Neural progenitor cell (in vitro differentiated cells): ENCODE data around the gene PHLPP2. TPM values are rescaled to one million over a fixed set of nuclear protein-coding genes. Genes with fewer than 3 reads are reported as not detected.
A peak's percentile ranks its signal among the peaks of the same experiment; 100 is the strongest.
"Not testable (repeated sequence)": the region's sequence is repeated elsewhere in the genome, so short reads cannot be mapped to it uniquely, and the experiment has no call there.

Experiments used
- DNase-seq: peaks from one replicate; pipeline ENCODE4 v3.0.0-alpha.2; 2016; ENCODE audit warnings: low spot score
- H2AFZ ChIP-seq: fragments of 200-600 bp; sonication (generic); replicated peaks from 2 replicates; pipeline ENCODE4 v1.6.1; 2016; ENCODE audit warnings: antibody characterized with exemption
- H3F3A ChIP-seq: fragments of 200-600 bp; sonication (generic); 2 replicates; pipeline ENCODE4 v1.6.1; 2016; ENCODE audit warnings: antibody characterized with exemption, low read depth
- H3K27ac ChIP-seq: fragments of 200-600 bp; sonication (generic); 2 replicates; pipeline ENCODE4 v1.5.1; 2016; ENCODE audit warnings: mild to moderate bottlenecking
- H3K27me3 ChIP-seq: fragments of 200-600 bp; sonication (generic); 2 replicates; pipeline ENCODE4 v1.6.1; 2016; ENCODE audit warnings: mild to moderate bottlenecking, moderate library complexity
- H3K36me3 ChIP-seq: fragments of 200-600 bp; sonication (generic); 2 replicates; pipeline ENCODE4 v1.5.1; 2016
- H3K4me1 ChIP-seq: fragments of 200-600 bp; sonication (generic); 2 replicates; pipeline ENCODE4 v1.6.1; 2016; ENCODE audit warnings: mixed run types
- H3K4me2 ChIP-seq: fragments of 200-600 bp; sonication (generic); 2 replicates; pipeline ENCODE4 v1.6.1; 2016
- H3K4me3 ChIP-seq: fragments of 200-600 bp; sonication (generic); 2 replicates; pipeline ENCODE4 v1.5.1; 2016
- H3K79me2 ChIP-seq: fragments of 200-600 bp; sonication (generic); 2 replicates; pipeline ENCODE4 v1.6.1; 2016; ENCODE audit warnings: low read depth
- H3K9ac ChIP-seq: fragments of 200-600 bp; sonication (generic); 2 replicates; pipeline ENCODE4 v1.6.1; 2016
- H3K9me3 ChIP-seq: fragments of 200-600 bp; sonication (generic); 2 replicates; pipeline ENCODE4 v1.5.1; 2016; ENCODE audit warnings: low read depth
- H4K20me1 ChIP-seq: fragments of 200-600 bp; sonication (generic); 2 replicates; pipeline ENCODE4 v1.6.1; 2016; ENCODE audit warnings: low read depth
- H3K27ac Mint-ChIP-seq: 3 replicates; pipeline ENCODE4 v1.8.0; 2021; ENCODE audit warnings: mixed read lengths
- H3K27me3 Mint-ChIP-seq: 2 replicates; pipeline ENCODE4 v1.8.0; 2022; ENCODE audit warnings: low read depth, mild to moderate bottlenecking, inconsistent platforms, moderate library complexity, mixed read lengths; ENCODE audit not compliant: insufficient read depth
- H3K36me3 Mint-ChIP-seq: 3 replicates; pipeline ENCODE4 v1.8.0; 2021; ENCODE audit warnings: mixed read lengths
- H3K4me1 Mint-ChIP-seq: 3 replicates; pipeline ENCODE4 v1.8.0; 2021; ENCODE audit warnings: mixed read lengths
- H3K4me3 Mint-ChIP-seq: 3 replicates; pipeline ENCODE4 v1.8.0; 2021; ENCODE audit warnings: mild to moderate bottlenecking, moderate library complexity, mixed read lengths
- H3K9me3 Mint-ChIP-seq: 3 replicates; pipeline ENCODE4 v1.8.0; 2020; ENCODE audit warnings: mixed read lengths
- EZH2 ChIP-seq: fragments of 200-600 bp; sonication (generic); IDR thresholded peaks from 2 replicates; pipeline ENCODE4 v1.6.1; 2017; ENCODE audit warnings: antibody characterized with exemption, mild to moderate bottlenecking, moderate library complexity
- EZH2phosphoT487 ChIP-seq: fragments of 200-600 bp; sonication (generic); IDR thresholded peaks from 2 replicates; pipeline ENCODE4 v1.6.1; 2017; ENCODE audit warnings: antibody characterized with exemption
- total RNA-seq: library from RNA; depleted of rRNA; stranded (reverse); fragments of >200 nt; gene quantifications from 2 replicates; pipeline ENCODE4 v1.2.3, GENCODE V29; 2015; ENCODE audit warnings: low replicate concordance
- TF ChIP-seq, protein P1 (sequence below): fragments of 200-600 bp; sonication (generic); IDR thresholded peaks from 2 replicates; pipeline ENCODE4 v1.5.1; 2017; ENCODE audit warnings: antibody characterized with exemption, mild to moderate bottlenecking

PHLPP2 gene
- total RNA-seq, 1 donor from 2014 or later = 12.9 TPM

DNA sequence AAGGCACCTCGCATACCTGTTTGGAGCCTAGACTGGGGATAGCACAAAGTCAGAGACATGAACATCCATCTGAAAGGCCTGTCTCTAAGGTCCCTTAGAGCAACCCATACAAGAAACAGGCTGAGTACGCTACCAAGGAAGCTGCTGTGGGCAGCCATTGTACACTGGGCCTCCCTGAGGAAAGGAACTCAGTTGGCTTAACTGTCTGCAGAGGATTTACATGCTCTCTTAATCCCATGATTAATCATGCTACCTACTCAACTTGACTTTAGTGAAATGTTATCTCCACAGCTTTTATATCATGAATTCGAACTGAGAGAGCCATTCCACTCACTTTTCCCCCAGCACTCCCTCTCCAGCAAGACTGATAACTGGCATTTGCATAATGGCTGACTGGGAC is 26.0 kb downstream of the PHLPP2 start:
- H3K27ac Mint-ChIP-seq = no peak overlapping the region
- no peaks in the 10 kb centered on the region for H3K4me1 ChIP-seq

DNA sequence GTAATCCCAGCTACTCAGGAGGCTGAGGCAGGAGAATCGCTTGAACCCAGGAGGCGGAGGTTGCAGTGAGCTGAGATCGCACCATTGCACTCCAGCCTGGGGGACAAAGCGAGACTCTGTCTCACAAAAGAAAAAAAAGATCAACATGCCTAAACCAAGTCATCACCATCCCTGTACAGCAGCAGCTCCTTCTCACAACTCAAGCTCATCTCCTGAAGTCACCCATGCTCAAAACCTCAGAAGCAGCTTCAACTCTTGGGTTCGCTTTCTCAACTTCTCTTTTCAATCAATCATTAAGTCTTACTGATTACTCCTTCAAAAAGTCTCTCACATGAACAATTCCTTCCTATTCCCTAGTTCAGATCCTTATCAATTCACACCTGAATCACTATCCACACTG is 31.3 kb downstream of the PHLPP2 start:
- Mint-ChIP-seq H3K36me3 (peaks cover 20% of the 10 kb centered on the region), H3K9me3 (no peaks in the 10 kb centered on the region), H3K4me3 (no peak overlapping the region), H3K27me3 (no peaks in the 10 kb centered on the region), H3K27ac (no peak overlapping the region), H3K4me1 (no peaks in the 10 kb centered on the region)
- Histone ChIP-seq H3K4me2 (no peak overlapping the region), H3K9ac (no peak overlapping the region), H4K20me1 (no peaks in the 10 kb centered on the region), H3F3A (no peaks in the 10 kb centered on the region), H3K9me3 (no peaks in the 10 kb centered on the region), H3K36me3 (peaks cover 2% of the 10 kb centered on the region), H3K27me3 (no peaks in the 10 kb centered on the region), H3K79me2 (no peaks in the 10 kb centered on the region), H3K4me3 (no peak overlapping the region), H2AFZ (no peak overlapping the region), H3K4me1 (no peaks in the 10 kb centered on the region), H3K27ac (no peak overlapping the region)
- no peak for DNase-seq
- TF ChIP-seq EZH2 = no peak
- TF ChIP-seq EZH2phosphoT487 = no peak
- TF ChIP-seq, protein P1, sequence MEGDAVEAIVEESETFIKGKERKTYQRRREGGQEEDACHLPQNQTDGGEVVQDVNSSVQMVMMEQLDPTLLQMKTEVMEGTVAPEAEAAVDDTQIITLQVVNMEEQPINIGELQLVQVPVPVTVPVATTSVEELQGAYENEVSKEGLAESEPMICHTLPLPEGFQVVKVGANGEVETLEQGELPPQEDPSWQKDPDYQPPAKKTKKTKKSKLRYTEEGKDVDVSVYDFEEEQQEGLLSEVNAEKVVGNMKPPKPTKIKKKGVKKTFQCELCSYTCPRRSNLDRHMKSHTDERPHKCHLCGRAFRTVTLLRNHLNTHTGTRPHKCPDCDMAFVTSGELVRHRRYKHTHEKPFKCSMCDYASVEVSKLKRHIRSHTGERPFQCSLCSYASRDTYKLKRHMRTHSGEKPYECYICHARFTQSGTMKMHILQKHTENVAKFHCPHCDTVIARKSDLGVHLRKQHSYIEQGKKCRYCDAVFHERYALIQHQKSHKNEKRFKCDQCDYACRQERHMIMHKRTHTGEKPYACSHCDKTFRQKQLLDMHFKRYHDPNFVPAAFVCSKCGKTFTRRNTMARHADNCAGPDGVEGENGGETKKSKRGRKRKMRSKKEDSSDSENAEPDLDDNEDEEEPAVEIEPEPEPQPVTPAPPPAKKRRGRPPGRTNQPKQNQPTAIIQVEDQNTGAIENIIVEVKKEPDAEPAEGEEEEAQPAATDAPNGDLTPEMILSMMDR = no peak

More for the DNA sequence above, 26.0 kb downstream of the PHLPP2 start:
- Histone ChIP-seq H3K4me3 (no peak overlapping the region), H3K27me3 (no peaks in the 10 kb centered on the region), H2AFZ (no peak overlapping the region), H3K27ac (no peak overlapping the region), H3K36me3 (no peaks in the 10 kb centered on the region), H3K9me3 (no peaks in the 10 kb centered on the region), H3K9ac (no peak overlapping the region), H3F3A (no peaks in the 10 kb centered on the region), H4K20me1 (no peaks in the 10 kb centered on the region), H3K79me2 (no peaks in the 10 kb centered on the region), H3K4me2 (no peak overlapping the region)
- Mint-ChIP-seq H3K36me3 (peaks cover 22% of the 10 kb centered on the region), H3K4me1 (no peaks in the 10 kb centered on the region), H3K4me3 (no peak overlapping the region), H3K9me3 (no peaks in the 10 kb centered on the region), H3K27me3 (peaks cover 2% of the 10 kb centered on the region)
- no peak for TF ChIP-seq EZH2
- DNase-seq = no peak

DNA sequence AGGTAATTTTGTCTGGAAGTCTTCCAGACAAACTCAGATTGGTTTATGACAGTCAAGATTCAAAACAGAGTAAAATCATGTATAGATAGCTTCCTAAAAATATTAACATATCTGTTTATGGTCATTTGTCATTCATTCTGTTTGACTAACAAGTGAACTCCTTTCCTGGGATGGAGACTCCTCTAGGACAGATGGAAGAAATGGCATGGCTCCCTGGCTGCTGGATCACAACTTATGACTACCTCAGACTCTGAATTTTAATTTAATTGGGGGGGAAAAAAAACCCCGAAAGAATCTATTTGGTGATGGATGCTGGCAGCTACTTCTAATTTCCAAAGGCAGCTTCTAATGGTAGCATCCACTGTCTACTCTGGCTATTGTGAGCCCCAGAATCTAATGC is 34.6 kb downstream of the PHLPP2 start:
- Histone ChIP-seq H3K79me2 (no peaks in the 10 kb centered on the region), H3K4me3 (no peak overlapping the region), H3K27ac (no peak overlapping the region), H3K9me3 (no peaks in the 10 kb centered on the region), H4K20me1 (no peaks in the 10 kb centered on the region), H3K9ac (no peak overlapping the region), H3K36me3 (peaks cover 11% of the 10 kb centered on the region), H3F3A (no peaks in the 10 kb centered on the region), H3K27me3 (no peaks in the 10 kb centered on the region), H2AFZ (no peak overlapping the region), H3K4me2 (no peak overlapping the region), H3K4me1 (no peaks in the 10 kb centered on the region)
- TF ChIP-seq EZH2 (no peak), EZH2phosphoT487 (no peak)
- TF ChIP-seq, protein P1 = no peak
- Mint-ChIP-seq H3K9me3 (no peaks in the 10 kb centered on the region), H3K36me3 (peaks cover 15% of the 10 kb centered on the region), H3K4me3 (no peak overlapping the region), H3K27ac (no peak overlapping the region), H3K27me3 (no peaks in the 10 kb centered on the region), H3K4me1 (no peaks in the 10 kb centered on the region)
- no peak for DNase-seq

DNA sequence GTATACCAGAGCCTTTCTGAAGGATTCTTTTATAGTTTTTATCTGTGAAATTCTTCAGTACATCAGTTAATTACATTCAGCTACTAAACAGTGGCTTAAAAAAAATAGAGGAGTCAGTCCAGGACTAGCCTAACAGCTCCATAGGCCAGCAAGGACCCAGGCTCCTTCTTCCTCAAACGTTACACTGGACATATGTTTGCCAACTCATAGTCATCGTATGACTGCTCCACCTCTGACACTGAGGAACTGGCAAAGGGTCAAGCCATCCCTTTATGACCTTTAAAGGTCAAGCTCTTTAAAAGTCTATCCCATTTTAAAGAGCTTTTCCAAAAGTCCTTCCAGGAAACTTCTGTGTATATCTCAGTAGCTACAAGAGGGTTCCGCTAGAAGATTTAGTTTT is 36.6 kb downstream of the PHLPP2 start:
- H3K9me3 ChIP-seq = no peaks in the 10 kb centered on the region
- TF ChIP-seq, protein P1 = no peak
- TF ChIP-seq EZH2 (no peak), EZH2phosphoT487 (no peak)
- H3K36me3 ChIP-seq = peaks cover 11% of the 10 kb centered on the region
- H3K27me3 Mint-ChIP-seq = no peaks in the 10 kb centered on the region
- peaks cover 21% of the 10 kb centered on the region for H3K36me3 Mint-ChIP-seq
- no peak overlapping the region for H3K4me2 ChIP-seq
- H3K4me3 ChIP-seq = no peak overlapping the region
- H3K4me1 ChIP-seq = no peaks in the 10 kb centered on the region
- no peak overlapping the region for H3K9ac ChIP-seq
- H3K9me3 Mint-ChIP-seq = no peaks in the 10 kb centered on the region
- H4K20me1 ChIP-seq = no peaks in the 10 kb centered on the region
- H3F3A ChIP-seq = no peaks in the 10 kb centered on the region
- no peak overlapping the region for H3K27ac Mint-ChIP-seq
- DNase-seq = no peak
- no peak overlapping the region for H2AFZ ChIP-seq
- H3K27ac ChIP-seq = peak overlapping the region; percentile 5
- H3K79me2 ChIP-seq = no peaks in the 10 kb centered on the region
- no peaks in the 10 kb centered on the region for H3K4me1 Mint-ChIP-seq
- H3K27me3 ChIP-seq = no peaks in the 10 kb centered on the region
- H3K4me3 Mint-ChIP-seq = no peak overlapping the region

DNA sequence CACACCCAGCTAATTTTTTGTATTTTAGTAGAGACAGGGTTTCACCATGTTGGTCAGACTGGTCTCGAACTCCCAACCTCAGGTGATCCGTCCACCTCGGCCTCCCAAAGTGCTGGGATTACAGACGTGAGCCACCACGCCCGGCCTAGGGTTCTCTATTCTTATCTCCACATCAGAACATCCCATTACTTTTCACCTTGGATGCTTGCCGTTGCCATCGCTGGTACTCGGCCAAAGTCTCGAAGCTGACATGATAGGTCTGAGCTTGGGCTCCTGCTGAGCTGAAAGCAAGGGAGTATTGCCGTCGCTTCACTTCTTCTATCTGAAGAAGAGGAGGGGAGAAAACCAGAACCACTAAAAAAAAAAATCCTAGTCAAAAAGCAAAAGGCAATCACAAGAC is 40.2 kb downstream of the PHLPP2 start:
- not testable (repeated sequence) for H4K20me1 ChIP-seq, DNase-seq, H3K9me3 ChIP-seq, H3K4me2 ChIP-seq, H3K27me3 Mint-ChIP-seq, H3K9me3 Mint-ChIP-seq, H3K27ac ChIP-seq, H3K4me1 ChIP-seq, H3K4me1 Mint-ChIP-seq, H3K9ac ChIP-seq, H3K27me3 ChIP-seq, H2AFZ ChIP-seq, H3K4me3 ChIP-seq, H3K4me3 Mint-ChIP-seq, H3F3A ChIP-seq, H3K79me2 ChIP-seq, H3K27ac Mint-ChIP-seq
- peaks cover 34% of the 10 kb centered on the region for H3K36me3 Mint-ChIP-seq
- peaks cover 17% of the 10 kb centered on the region for H3K36me3 ChIP-seq
